GM10266 (cell line): Measurements from ENCODE around the gene FILIP1.

Source experiments
- DNase-seq: peaks from one replicate; pipeline ENCODE4 v3.0.0; 2012; ENCODE audit errors: extremely low spot score
- TF ChIP-seq, protein P1 (sequence below): IDR thresholded peaks from 2 replicates; pipeline ENCODE4 v1.5.1; 2012; ENCODE audit warnings: mild to moderate bottlenecking, low read depth; ENCODE audit not compliant: control insufficient read depth, insufficient read depth; ENCODE audit errors: missing control alignments

Gene FILIP1

GRCh38 chr6:75348882-75349261, 144.7 kb downstream of the FILIP1 start:
- no peak for DNase-seq
- TF ChIP-seq, protein P1, sequence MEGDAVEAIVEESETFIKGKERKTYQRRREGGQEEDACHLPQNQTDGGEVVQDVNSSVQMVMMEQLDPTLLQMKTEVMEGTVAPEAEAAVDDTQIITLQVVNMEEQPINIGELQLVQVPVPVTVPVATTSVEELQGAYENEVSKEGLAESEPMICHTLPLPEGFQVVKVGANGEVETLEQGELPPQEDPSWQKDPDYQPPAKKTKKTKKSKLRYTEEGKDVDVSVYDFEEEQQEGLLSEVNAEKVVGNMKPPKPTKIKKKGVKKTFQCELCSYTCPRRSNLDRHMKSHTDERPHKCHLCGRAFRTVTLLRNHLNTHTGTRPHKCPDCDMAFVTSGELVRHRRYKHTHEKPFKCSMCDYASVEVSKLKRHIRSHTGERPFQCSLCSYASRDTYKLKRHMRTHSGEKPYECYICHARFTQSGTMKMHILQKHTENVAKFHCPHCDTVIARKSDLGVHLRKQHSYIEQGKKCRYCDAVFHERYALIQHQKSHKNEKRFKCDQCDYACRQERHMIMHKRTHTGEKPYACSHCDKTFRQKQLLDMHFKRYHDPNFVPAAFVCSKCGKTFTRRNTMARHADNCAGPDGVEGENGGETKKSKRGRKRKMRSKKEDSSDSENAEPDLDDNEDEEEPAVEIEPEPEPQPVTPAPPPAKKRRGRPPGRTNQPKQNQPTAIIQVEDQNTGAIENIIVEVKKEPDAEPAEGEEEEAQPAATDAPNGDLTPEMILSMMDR: no peak

- DNase-seq: no peak
- TF ChIP-seq, protein P1: no peak
Measured at GRCh38 chr6:75347898-75348610, 145.5 kb downstream of the FILIP1 start.

- DNase-seq: no peak
- TF ChIP-seq, protein P1: no peak
Measured at GRCh38 chr6:75345413-75345812, 148.2 kb downstream of the FILIP1 start.

DNA sequence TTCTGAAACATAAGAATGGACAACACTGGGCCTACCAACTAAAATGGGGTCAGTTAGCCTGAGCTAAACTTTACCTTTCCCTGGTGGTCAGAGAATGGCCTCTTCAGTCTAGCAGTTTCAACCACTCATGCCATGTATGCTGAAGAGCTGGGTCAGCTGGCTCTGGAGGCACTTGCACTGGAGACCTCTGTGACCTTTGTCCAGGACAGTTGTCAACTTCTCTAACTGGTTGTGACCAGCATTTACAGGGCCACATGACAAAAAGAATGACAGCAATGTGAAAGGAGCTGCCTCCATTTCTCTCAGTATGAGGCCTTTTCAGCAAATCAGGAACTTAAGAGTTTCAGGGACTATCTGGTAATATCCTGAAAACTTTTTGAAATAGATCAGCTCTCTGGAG, 149.1 kb downstream of the FILIP1 start:
- DNase-seq: no peak
- TF ChIP-seq, protein P1: no peak

DNA sequence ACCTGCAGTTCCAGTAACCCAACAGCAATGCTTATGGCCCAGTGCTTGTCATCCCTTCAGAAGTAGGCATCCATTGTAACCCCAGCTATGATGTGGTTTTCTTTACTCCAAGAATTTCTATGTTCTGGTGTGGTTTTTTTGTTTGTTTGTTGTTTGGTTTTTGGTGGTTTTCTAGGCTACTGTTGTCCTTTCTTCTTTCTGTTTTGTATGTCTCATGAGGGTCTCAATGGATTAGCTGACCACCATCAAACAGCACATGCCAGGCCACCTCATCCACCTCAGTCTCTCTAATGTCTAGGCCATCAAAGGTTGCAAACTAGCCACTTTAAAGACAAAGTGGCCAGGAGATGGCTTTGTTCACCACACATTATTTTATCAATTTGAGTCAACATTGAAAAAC, 149.6 kb downstream of the FILIP1 start:
- no peak for DNase-seq
- TF ChIP-seq, protein P1: no peak

DNA sequence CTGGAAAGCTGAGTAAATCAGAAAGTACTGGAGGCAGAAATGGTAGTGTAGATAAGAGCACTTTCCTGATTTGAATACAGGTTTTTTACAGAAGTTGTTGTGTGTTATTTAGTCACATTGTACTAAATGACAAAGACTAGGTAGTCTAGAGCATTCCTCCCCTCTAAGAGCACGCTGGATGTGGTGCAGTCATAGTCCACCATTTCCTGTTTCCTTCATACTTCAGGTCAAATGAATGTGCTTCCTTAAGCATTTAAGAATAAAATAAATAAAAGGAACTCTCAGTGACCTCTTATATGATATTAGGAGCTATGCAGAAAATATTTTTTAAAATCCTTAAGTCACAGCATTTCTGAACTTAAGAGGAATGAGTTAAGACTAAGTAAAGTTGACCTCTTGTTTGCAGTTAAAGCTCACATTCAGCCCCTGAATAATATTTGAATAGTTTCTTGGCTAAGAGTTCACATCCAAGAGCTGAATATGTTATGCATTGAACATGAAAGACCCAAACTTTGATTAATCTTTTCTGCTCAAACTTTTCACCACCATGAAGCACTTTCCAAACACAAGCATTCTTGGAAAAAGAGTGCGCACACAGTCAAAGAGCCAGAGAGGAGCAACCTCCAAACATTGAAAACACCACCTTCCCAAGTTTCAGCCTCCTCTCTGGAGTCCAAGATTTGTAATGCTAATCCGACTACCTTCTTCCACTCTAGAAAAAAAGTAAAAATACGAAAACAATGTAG, 155.6 kb downstream of the FILIP1 start:
- TF ChIP-seq, protein P1: no peak
- DNase-seq: no peak
